ENCODE measurements around the gene TBX6. TPM values are rescaled to one million over a fixed set of nuclear protein-coding genes. Genes with fewer than 3 reads are reported as not detected.

TBX6 gene
- total RNA-seq, 1 experiment from 2014 or later: 1.6 TPM

DNA sequence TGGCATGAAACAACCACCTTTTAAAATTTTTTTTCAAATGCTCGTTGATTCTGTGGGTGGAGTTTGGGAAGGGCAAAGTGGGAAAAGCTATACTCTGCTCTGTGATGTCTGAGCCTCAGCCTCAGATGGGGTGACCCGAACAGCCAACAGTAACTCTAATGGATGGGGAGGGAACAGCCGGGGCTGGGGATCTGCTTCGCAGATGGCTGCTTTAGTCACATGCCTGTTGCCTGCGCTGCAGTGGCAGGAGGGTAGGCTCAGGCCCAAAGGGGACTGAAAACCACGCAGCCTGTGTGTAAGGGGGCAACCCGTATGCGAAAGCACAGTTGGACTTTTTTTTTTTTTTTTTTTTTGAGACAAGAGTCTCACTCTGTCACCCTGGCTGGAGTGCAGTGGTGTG is 46.2 kb upstream of the TBX6 start:
- Histone ChIP-seq H3K79me1 (ENCODE audit: insufficient read depth, low read depth, low read length, poor library complexity, severe bottlenecking) (no peaks in the 10 kb centered on the region), H3K18ac (ENCODE audit: insufficient read length, low read depth, low read length) (no peak overlapping the region), H2AFZ (ENCODE audit: low read length) (no peak overlapping the region), H3K9me3 (ENCODE audit: control insufficient read depth, low read depth, low read length) (no peaks in the 10 kb centered on the region), H3K9ac (ENCODE audit: extremely low read depth, insufficient read length, low read length) (no peak overlapping the region), H3K79me2 (ENCODE audit: insufficient read depth, low read length) (no peaks in the 10 kb centered on the region), H3K4ac (ENCODE audit: low read depth, low read length) (no peak overlapping the region), H2BK12ac (ENCODE audit: insufficient read length, low read depth, low read length) (no peak overlapping the region), H4K20me1 (ENCODE audit: control insufficient read depth, insufficient read depth, insufficient read length) (no peaks in the 10 kb centered on the region), H3K23me2 (ENCODE audit: insufficient read length, low read depth, low read length, poor library complexity, severe bottlenecking) (peaks cover 3% of the 10 kb centered on the region), H2BK120ac (ENCODE audit: low read depth, low read length, poor library complexity, severe bottlenecking) (no peak overlapping the region), H3T11ph (ENCODE audit: low read length) (no peak overlapping the region), H3K27ac (ENCODE audit: insufficient read length, low read depth, low read length) (no peak overlapping the region), H3K4me2 (ENCODE audit: insufficient read depth, insufficient read length, low read length) (no peak overlapping the region), H2AK5ac (ENCODE audit: insufficient read length, low read length) (no peak overlapping the region), H3K27me3 (ENCODE audit: insufficient read depth, low read length) (no peaks in the 10 kb centered on the region), H3K4me1 (ENCODE audit: insufficient read depth, low read length) (no peaks in the 10 kb centered on the region), H4K91ac (ENCODE audit: insufficient read length, low read depth, low read length) (no peak overlapping the region), H3K56ac (ENCODE audit: insufficient read length, low read depth, low read length) (no peak overlapping the region), H2BK5ac (ENCODE audit: insufficient read length, low read length) (no peak overlapping the region), H4K5ac (ENCODE audit: insufficient read length, low read depth, low read length) (no peak overlapping the region), H3K23ac (ENCODE audit: insufficient read length, low read depth, low read length) (no peak overlapping the region), H4K8ac (replicated peaks; ENCODE audit: insufficient read length, low read depth, low read length) (no peak overlapping the region), H2BK15ac (ENCODE audit: low read depth, low read length) (no peak overlapping the region), H3K14ac (ENCODE audit: insufficient read depth, low read length) (no peak overlapping the region), H2BK20ac (ENCODE audit: low read depth, low read length, poor library complexity, severe bottlenecking) (no peak overlapping the region)
- DNase-seq: no peak
- no peak overlapping the region for H3K27ac Mint-ChIP-seq
- H3K9me3 Mint-ChIP-seq: peaks cover 0 to 2% of the 10 kb centered on the region in 2 experiments; a peak in 1 of 5 replicates
- H3K27me3 Mint-ChIP-seq (ENCODE audit: low read depth): peaks cover 2% of the 10 kb centered on the region
- H3K4me1 Mint-ChIP-seq: 0 out of 4 replicates have a peak, but pooled peaks cover 0 to 2% of the 10 kb centered on the region in 2 experiments
- WGBS (ENCODE audit: extremely low coverage, insufficient read length, low lambda C conversion rate): no CpG with 5 or more reads among the region's 8 CpGs
- H3K4me3 Mint-ChIP-seq: no peak overlapping the region
- peaks cover 0 to 1% (median 0%) of the 10 kb centered on the region in 3 experiments; a peak in 1 of 7 replicates for H3K36me3 Mint-ChIP-seq (ENCODE audit: insufficient read depth in 1 of 3, low read depth in 3 of 3)
- TF ChIP-seq, protein P1, sequence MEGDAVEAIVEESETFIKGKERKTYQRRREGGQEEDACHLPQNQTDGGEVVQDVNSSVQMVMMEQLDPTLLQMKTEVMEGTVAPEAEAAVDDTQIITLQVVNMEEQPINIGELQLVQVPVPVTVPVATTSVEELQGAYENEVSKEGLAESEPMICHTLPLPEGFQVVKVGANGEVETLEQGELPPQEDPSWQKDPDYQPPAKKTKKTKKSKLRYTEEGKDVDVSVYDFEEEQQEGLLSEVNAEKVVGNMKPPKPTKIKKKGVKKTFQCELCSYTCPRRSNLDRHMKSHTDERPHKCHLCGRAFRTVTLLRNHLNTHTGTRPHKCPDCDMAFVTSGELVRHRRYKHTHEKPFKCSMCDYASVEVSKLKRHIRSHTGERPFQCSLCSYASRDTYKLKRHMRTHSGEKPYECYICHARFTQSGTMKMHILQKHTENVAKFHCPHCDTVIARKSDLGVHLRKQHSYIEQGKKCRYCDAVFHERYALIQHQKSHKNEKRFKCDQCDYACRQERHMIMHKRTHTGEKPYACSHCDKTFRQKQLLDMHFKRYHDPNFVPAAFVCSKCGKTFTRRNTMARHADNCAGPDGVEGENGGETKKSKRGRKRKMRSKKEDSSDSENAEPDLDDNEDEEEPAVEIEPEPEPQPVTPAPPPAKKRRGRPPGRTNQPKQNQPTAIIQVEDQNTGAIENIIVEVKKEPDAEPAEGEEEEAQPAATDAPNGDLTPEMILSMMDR (conservative IDR thresholded peaks at IDR 0.05): no peak

Data from H9 (cell line).